ENCODE measurements around the gene EEF1AKMT2. TPM values are rescaled to one million over a fixed set of nuclear protein-coding genes. Genes with fewer than 3 reads are reported as not detected.
A peak's percentile ranks its signal among the peaks of the same experiment; 100 is the strongest.

Gene EEF1AKMT2
- total RNA-seq, 1 donor from 2014 or later = 23.0 TPM

- TF ChIP-seq, protein P1, sequence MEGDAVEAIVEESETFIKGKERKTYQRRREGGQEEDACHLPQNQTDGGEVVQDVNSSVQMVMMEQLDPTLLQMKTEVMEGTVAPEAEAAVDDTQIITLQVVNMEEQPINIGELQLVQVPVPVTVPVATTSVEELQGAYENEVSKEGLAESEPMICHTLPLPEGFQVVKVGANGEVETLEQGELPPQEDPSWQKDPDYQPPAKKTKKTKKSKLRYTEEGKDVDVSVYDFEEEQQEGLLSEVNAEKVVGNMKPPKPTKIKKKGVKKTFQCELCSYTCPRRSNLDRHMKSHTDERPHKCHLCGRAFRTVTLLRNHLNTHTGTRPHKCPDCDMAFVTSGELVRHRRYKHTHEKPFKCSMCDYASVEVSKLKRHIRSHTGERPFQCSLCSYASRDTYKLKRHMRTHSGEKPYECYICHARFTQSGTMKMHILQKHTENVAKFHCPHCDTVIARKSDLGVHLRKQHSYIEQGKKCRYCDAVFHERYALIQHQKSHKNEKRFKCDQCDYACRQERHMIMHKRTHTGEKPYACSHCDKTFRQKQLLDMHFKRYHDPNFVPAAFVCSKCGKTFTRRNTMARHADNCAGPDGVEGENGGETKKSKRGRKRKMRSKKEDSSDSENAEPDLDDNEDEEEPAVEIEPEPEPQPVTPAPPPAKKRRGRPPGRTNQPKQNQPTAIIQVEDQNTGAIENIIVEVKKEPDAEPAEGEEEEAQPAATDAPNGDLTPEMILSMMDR (IDR thresholded peaks at IDR 0.05; ENCODE audit: unreplicated experiment) = no peak
- peaks cover 51% of the 10 kb centered on the region for H3K4me1 Mint-ChIP-seq
- peaks cover 6% of the 10 kb centered on the region for H3K36me3 Mint-ChIP-seq
- H3K4me3 Mint-ChIP-seq = no peak overlapping the region
- H3K27me3 Mint-ChIP-seq (ENCODE audit: low read depth) = no peaks in the 10 kb centered on the region
- no peak for DNase-seq (ENCODE audit: low spot score in 2 of 2, unreplicated experiment in 2 of 2)
- H3K9me3 Mint-ChIP-seq = no peaks in the 10 kb centered on the region
- peak overlapping the region; percentile 71 for H3K27ac Mint-ChIP-seq
Measured at GRCh38 chr10:124722798-124723783, 68.6 kb downstream of the EEF1AKMT2 start.

DNA sequence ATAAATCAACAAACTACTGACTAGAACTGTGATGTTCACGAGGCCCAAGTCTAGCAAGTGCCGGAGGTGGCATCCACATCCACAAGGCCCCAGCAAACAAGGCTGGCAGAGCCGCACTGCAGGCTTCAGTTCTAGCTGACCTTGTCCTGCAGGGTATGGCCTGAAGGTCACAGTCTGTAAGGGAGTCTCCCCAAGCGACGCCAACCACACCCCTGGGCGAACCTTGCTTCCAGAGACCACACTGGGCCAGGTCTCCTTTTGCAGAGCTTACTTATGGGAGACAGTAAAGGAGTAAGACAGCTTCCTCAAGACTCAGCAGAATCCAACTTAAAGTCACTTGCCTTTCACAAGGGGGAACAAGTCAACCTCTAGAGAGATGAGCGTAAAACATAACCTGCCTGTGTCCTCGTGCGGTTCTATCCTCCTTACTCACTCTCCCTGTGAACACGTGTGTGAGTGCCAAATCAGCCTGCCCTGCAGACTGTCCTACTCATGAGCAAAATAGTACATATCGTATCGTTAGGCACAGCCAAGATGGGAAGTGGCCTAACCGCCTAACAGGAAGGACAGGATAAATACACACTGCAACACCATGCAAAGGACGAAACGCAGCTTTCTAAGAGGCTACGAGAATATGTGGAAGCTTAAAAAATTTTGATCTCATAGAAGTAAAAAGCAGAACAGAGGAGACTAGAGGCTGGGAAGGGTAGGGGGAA is 70.2 kb downstream of the EEF1AKMT2 start:
- Mint-ChIP-seq H3K36me3 (peaks cover 6% of the 10 kb centered on the region), H3K4me3 (no peak overlapping the region), H3K9me3 (no peaks in the 10 kb centered on the region), H3K27me3 (ENCODE audit: low read depth) (no peaks in the 10 kb centered on the region), H3K4me1 (peaks cover 63% of the 10 kb centered on the region), H3K27ac (peak overlapping the region; percentile 32)
- TF ChIP-seq, protein P1 (IDR thresholded peaks at IDR 0.05; ENCODE audit: unreplicated experiment) = no peak
- DNase-seq (ENCODE audit: low spot score in 2 of 2, unreplicated experiment in 2 of 2) = no peak

GRCh38 chr10:124719213-124719851 is 72.4 kb downstream of the EEF1AKMT2 start:
- Mint-ChIP-seq H3K36me3 (peaks cover 2% of the 10 kb centered on the region), H3K27me3 (ENCODE audit: low read depth) (no peaks in the 10 kb centered on the region), H3K9me3 (no peaks in the 10 kb centered on the region), H3K4me3 (no peak overlapping the region), H3K27ac (no peak overlapping the region), H3K4me1 (peaks cover 68% of the 10 kb centered on the region)
- TF ChIP-seq, protein P1 (IDR thresholded peaks at IDR 0.05; ENCODE audit: unreplicated experiment) = no peak
- DNase-seq (ENCODE audit: low spot score in 2 of 2, unreplicated experiment in 2 of 2) = no peak

GRCh38 chr10:124717911-124718741 is 73.6 kb downstream of the EEF1AKMT2 start:
- TF ChIP-seq, protein P1 (IDR thresholded peaks at IDR 0.05; ENCODE audit: unreplicated experiment) = no peak
- Mint-ChIP-seq H3K9me3 (no peaks in the 10 kb centered on the region), H3K27ac (peak overlapping the region; percentile 27), H3K4me3 (no peak overlapping the region), H3K27me3 (ENCODE audit: low read depth) (no peaks in the 10 kb centered on the region), H3K36me3 (peaks cover 2% of the 10 kb centered on the region), H3K4me1 (peaks cover 68% of the 10 kb centered on the region)
- no peak for DNase-seq (ENCODE audit: low spot score in 2 of 2, unreplicated experiment in 2 of 2)
